ENCODE measurements around the gene HOXD3.

HOXD3 gene

GRCh38 chr2:176156807-176157498 lies at the start of gene HOXD3:
Gene HOXD3, plus strand, starts transcription at chr2:176157307. Its CDS starts 11,808 bp downstream, at chr2:176169115.
- peak; percentile 35 to 55 for DNase-seq

DNA sequence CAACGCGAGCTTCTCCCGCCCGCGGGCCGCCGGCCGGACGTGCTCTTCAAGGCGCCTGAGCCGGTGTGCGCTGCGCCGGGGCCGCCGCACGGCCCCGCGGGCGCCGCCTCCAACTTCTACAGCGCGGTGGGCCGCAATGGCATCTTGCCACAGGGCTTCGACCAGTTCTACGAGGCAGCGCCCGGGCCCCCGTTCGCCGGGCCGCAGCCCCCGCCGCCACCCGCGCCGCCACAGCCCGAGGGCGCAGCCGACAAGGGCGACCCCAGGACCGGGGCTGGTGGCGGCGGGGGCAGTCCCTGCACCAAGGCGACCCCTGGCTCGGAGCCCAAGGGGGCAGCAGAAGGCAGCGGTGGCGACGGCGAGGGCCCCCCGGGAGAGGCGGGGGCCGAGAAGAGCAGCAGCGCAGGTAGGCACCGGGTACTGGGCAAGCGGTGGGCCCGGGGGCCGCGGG lies 49.4 kb upstream of the HOXD3 start:
- DNase-seq = peak in 1 of 2 experiments; percentile 53

- DNase-seq = peak; percentile 20 to 62
Observed at GRCh38 chr2:176109192-176109901, 47.8 kb upstream of the HOXD3 start.

DNA sequence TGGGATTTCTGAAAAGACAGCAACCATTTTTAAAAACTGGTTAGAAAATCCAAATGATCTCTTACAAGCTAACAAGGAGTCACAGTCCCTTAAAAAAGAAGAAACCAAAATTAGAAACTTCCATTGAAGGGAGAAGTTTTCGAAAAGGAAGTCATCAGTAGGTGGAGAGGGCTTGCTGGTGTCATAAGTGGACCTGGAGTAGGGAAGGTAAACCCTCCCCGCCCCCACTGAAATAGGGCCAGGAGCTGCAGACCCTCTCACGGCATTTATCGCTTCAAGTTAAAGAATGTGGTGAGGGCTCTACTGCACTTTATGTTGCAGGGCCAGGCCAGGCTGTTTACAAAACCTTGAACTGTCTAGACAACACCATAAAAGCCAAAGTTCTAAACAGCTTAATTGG lies 47.2 kb upstream of the HOXD3 start:
- peak in 1 of 2 experiments; percentile 54 for DNase-seq

DNA sequence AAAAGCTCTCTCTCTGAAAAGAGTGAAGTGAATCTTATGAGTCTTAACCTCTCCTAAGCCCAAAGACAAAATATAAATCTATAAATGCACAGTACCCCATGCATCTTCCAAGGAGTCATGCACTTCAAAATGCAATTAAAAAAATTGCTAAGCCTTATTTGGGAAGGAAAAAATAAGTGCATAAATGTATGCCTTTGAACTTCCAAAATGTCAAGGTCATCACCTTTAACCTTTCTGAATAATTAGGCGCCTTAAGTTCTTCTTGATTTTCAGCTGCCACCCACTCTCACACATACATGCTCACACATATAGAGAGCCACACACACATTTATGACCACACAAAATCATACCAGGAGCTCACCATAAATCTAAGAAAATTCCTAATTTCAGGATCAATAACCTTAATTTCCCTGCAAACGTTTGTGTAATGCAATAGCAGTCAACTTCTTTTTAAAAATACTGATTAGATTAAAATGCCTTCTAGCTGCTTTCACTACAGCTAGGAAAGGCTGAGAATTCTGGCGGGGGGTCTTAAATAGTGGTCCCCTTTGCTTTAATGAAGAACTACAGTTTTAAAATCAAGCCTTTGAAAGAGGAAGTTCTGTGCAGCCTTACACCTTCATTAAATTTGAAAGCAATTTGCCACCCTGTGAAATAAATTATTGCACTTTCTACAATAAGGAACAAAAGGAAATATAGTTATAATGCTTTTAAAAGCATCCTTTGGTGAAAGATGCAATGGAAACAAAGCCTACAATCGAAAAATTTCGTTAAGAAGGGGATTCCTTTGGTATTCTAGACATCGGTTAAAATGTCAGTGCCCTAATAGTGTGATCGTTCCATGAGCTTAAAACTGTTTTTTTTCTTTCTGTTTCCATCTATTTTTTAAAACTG lies 46.4 kb upstream of the HOXD3 start:
- DNase-seq = no peak

GRCh38 chr2:176111309-176111663 lies 45.8 kb upstream of the HOXD3 start:
- DNase-seq = peak; percentile 90 to 96

- peak; percentile 22 to 71 for DNase-seq
Observed at GRCh38 chr2:176111846-176112374, 45.2 kb upstream of the HOXD3 start.

GRCh38 chr2:176112375-176113302 lies 44.5 kb upstream of the HOXD3 start:
- no peak for DNase-seq

GRCh38 chr2:176114120-176114929 lies 42.8 kb upstream of the HOXD3 start:
- peak; percentile 90 to 97 for DNase-seq

DNA sequence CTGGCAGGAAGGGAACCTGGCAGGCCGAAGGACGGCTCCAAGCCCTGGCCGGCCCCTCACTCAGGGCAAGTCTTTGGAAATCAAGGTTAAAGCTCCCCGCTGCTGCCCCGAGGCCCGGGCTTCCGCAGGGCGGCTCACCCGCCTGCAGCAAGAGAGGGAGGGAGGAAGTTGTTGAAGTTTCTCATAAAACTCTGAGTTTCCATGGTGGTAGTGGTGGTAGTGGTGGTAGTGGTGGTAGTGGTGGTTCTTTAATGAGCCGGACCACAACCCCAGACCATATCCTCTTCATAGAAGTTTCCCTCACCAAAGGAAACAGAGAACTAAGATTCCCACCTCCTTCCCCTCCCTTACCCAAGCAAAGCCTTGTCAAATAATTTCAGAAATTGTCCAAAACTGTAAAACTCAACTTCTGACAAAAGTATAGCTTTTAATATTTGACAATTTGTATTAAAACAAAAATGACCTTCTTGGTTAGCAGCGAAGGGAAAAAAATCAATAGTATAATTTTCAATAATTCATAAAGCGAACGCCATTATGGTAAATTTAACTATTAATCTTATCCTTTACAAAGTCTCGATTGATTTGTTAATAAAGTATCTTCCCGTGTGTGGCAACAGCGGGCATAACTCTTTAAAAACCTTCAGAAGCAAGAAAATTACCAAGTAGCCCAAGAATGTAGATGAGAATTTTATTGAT lies 42.0 kb upstream of the HOXD3 start:
- no peak for DNase-seq

GRCh38 chr2:176115883-176116813 lies 41.0 kb upstream of the HOXD3 start, which contains the start of gene HOXD10:
Gene HOXD10, plus strand, starts transcription at chr2:176116778. Its CDS starts 56 bp downstream, at chr2:176116834.
- no peak for DNase-seq

DNA sequence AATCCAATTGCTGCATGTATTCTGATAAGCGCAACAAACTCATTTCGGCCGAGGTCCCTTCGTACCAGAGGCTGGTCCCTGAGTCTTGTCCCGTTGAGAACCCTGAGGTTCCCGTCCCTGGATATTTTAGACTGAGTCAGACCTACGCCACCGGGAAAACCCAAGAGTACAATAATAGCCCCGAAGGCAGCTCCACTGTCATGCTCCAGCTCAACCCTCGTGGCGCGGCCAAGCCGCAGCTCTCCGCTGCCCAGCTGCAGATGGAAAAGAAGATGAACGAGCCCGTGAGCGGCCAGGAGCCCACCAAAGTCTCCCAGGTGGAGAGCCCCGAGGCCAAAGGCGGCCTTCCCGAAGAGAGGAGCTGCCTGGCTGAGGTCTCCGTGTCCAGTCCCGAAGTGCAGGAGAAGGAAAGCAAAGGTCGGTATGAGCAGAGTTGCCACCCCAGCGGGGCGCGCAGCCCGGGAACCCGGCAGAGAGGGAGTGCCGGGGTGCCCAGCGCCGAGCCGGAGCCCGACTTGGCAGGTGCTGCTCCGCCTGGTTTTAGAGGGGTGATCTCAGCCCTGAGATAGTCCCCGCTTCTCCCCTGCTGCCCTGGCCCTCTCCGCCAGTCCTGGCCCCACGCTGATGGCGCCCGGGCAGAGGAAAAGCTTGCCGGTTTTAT lies 39.8 kb upstream of the HOXD3 start:
- DNase-seq = no peak

GRCh38 chr2:176117823-176118371 lies 39.2 kb upstream of the HOXD3 start:
- no peak for DNase-seq

DNA sequence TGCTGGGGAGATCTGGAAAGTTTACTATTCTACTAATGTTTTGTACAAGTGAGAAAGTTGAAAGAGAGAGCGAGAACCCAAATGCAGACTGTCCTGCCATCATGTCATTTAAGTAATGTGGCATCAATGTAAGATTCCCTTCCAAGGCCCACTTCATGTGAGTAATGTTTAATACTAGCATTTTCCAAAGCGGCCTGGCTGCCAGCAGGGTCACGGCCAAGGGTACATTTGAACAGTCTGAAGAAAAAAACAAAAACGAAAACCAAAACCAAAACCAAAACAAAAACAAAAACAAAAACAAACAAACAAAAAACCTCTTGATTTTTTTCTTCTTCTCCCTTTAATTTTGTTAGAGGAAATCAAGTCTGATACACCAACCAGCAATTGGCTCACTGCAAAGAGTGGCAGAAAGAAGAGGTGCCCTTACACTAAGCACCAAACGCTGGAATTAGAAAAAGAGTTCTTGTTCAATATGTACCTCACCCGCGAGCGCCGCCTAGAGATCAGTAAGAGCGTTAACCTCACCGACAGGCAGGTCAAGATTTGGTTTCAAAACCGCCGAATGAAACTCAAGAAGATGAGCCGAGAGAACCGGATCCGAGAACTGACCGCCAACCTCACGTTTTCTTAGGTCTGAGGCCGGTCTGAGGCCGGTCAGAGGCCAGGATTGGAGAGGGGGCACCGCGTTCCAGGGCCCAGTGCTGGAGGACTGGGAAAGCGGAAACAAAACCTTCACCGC lies 38.3 kb upstream of the HOXD3 start:
- no peak for DNase-seq

GRCh38 chr2:176120364-176121189 lies 36.5 kb upstream of the HOXD3 start:
- no peak for DNase-seq

All from NCI-H526 (cell line).